ENCODE results near the gene PACRG. TPM values are rescaled to one million over a fixed set of nuclear protein-coding genes. Genes with fewer than 3 reads are reported as not detected.

PACRG gene
- total and polyA plus RNA-seq, 2 of the 4 experiments (the other 2 are of a cell fraction): not detected

GRCh38 chr6:163333701-163334663 is 606.2 kb downstream of the PACRG start:
- H2BK120ac ChIP-seq (ENCODE audit: low read depth, low read length): no peak overlapping the region
- intact Hi-C loops (cut with micrococcal nuclease) (no loop called here), dilution Hi-C loops (cut with HindIII; ENCODE audit: low sequenced_read_pairs, unreplicated experiment) (no loop called here), in situ Hi-C loops (cut with MboI; ENCODE audit: low sequenced_read_pairs) (no loop called here)
- H2AK5ac ChIP-seq (ENCODE audit: low read depth, low read length): no peak overlapping the region
- H2BK5ac ChIP-seq (ENCODE audit: low read depth, low read length, poor library complexity, severe bottlenecking): no peak overlapping the region
- no peaks in the 10 kb centered on the region for H3K79me1 ChIP-seq (ENCODE audit: low read depth in 1 of 2, low read length in 2 of 2)
- H3K4ac ChIP-seq (ENCODE audit: low read depth, low read length): no peak overlapping the region
- no peak overlapping the region for H3K18ac ChIP-seq (ENCODE audit: low read depth, low read length)
- H2AK9ac ChIP-seq (replicated peaks; ENCODE audit: low read depth, low read length, poor library complexity): no peak overlapping the region
- no peak overlapping the region for H3K56ac ChIP-seq (ENCODE audit: extremely low read depth, insufficient read depth, low read length)
- no peaks in the 10 kb centered on the region for H4K20me1 ChIP-seq (ENCODE audit: insufficient read depth, low read length)
- no peak overlapping the region for H3K4me2 ChIP-seq (ENCODE audit: low read depth, low read length)
- H3K27ac ChIP-seq (ENCODE audit: insufficient read depth, low read length): no peak overlapping the region
- H4K91ac ChIP-seq (ENCODE audit: insufficient read depth, low read depth, low read length): no peak overlapping the region
- BruUV-seq (replicated peaks): no TSS peak
- DNase-seq: no peak
- WGBS, 2 experiments (ENCODE audit: extremely low coverage in 2 of 2, insufficient read length in 1 of 2): 46% methylated on average over 11 of the region's 26 CpGs; no CpG with 5 or more reads in 1 of the 2 experiments
- H3K4me3 ChIP-seq (ENCODE audit: insufficient read depth, low read depth, low read length): no peak overlapping the region
- no peaks in the 10 kb centered on the region for H3K9me1 ChIP-seq (ENCODE audit: insufficient read depth, low read length)
- ChIA-PET CTCF (no interaction called here), POLR2A (ENCODE audit: unreplicated experiment) (no interaction called here)
- H3K9ac ChIP-seq (ENCODE audit: low read depth, low read length): no peak overlapping the region
- no peak overlapping the region for H2BK20ac ChIP-seq (ENCODE audit: low read depth, low read length)
- no peaks in the 10 kb centered on the region for H3K9me3 ChIP-seq (ENCODE audit: control insufficient read depth, insufficient read depth, low read length)
- no peak overlapping the region for H3K23ac ChIP-seq (ENCODE audit: low read depth, low read length)
- H2AFZ ChIP-seq (replicated peaks; ENCODE audit: low read length, poor library complexity): no peak overlapping the region
- H3K4me1 ChIP-seq (ENCODE audit: control insufficient read depth, insufficient read depth, low read length): no peaks in the 10 kb centered on the region
- no peak overlapping the region for H2BK15ac ChIP-seq (ENCODE audit: low read depth, low read length)
- no peak overlapping the region for H3K14ac ChIP-seq (replicated peaks; ENCODE audit: low read depth, low read length)
- no peak for ATAC-seq (ENCODE audit: low read depth)
- TF ChIP-seq RAD21 (IDR thresholded peaks at IDR 0.05; ENCODE audit: low read length) (no peak), MAZ (IDR thresholded peaks at IDR 0.05; ENCODE audit: borderline replicate concordance, low read depth, low read length) (no peak), CEBPB (IDR thresholded peaks at IDR 0.05; ENCODE audit: low read depth, low read length) (no peak), SMC3 (IDR thresholded peaks at IDR 0.05; ENCODE audit: low read depth, low read length) (no peak), NFE2L2 (IDR thresholded peaks at IDR 0.05; ENCODE audit: low read depth, low read length) (no peak), MXI1 (IDR thresholded peaks at IDR 0.05; ENCODE audit: borderline replicate concordance, low read depth, low read length) (no peak), ELK1 (IDR thresholded peaks at IDR 0.05; ENCODE audit: borderline replicate concordance, low read depth, low read length) (no peak), BHLHE40 (IDR thresholded peaks at IDR 0.05; ENCODE audit: low read depth, low read length) (no peak), RFX5 (IDR thresholded peaks at IDR 0.05; ENCODE audit: low read depth, low read length) (no peak), POLR2A (IDR thresholded peaks at IDR 0.05; ENCODE audit: low read depth, low read length) (no peak), FOS (IDR thresholded peaks at IDR 0.05; ENCODE audit: low read depth, low read length) (no peak), RCOR1 (IDR thresholded peaks at IDR 0.05; ENCODE audit: insufficient replicate concordance, low read length) (no peak)
- TF ChIP-seq, protein P1, sequence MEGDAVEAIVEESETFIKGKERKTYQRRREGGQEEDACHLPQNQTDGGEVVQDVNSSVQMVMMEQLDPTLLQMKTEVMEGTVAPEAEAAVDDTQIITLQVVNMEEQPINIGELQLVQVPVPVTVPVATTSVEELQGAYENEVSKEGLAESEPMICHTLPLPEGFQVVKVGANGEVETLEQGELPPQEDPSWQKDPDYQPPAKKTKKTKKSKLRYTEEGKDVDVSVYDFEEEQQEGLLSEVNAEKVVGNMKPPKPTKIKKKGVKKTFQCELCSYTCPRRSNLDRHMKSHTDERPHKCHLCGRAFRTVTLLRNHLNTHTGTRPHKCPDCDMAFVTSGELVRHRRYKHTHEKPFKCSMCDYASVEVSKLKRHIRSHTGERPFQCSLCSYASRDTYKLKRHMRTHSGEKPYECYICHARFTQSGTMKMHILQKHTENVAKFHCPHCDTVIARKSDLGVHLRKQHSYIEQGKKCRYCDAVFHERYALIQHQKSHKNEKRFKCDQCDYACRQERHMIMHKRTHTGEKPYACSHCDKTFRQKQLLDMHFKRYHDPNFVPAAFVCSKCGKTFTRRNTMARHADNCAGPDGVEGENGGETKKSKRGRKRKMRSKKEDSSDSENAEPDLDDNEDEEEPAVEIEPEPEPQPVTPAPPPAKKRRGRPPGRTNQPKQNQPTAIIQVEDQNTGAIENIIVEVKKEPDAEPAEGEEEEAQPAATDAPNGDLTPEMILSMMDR (conservative IDR thresholded peaks at IDR 0.05; ENCODE audit: low read depth, low read length): no peak
- no peaks in the 10 kb centered on the region for H3K36me3 ChIP-seq (ENCODE audit: control insufficient read depth, insufficient read depth, low read length)
- H4K8ac ChIP-seq (ENCODE audit: low read depth in 2 of 2, low read length in 2 of 2): no peak overlapping the region
- no peaks in the 10 kb centered on the region for H3K27me3 ChIP-seq (ENCODE audit: control insufficient read depth, insufficient read depth, low read length)
- H4K5ac ChIP-seq (ENCODE audit: low read depth, low read length): no peak overlapping the region
